ENCODE measurements around the gene WDCP.
"Not testable (repeated sequence)": the region's sequence is repeated elsewhere in the genome, so short reads cannot be mapped to it uniquely, and the experiment has no call there.

WDCP gene, protein sequence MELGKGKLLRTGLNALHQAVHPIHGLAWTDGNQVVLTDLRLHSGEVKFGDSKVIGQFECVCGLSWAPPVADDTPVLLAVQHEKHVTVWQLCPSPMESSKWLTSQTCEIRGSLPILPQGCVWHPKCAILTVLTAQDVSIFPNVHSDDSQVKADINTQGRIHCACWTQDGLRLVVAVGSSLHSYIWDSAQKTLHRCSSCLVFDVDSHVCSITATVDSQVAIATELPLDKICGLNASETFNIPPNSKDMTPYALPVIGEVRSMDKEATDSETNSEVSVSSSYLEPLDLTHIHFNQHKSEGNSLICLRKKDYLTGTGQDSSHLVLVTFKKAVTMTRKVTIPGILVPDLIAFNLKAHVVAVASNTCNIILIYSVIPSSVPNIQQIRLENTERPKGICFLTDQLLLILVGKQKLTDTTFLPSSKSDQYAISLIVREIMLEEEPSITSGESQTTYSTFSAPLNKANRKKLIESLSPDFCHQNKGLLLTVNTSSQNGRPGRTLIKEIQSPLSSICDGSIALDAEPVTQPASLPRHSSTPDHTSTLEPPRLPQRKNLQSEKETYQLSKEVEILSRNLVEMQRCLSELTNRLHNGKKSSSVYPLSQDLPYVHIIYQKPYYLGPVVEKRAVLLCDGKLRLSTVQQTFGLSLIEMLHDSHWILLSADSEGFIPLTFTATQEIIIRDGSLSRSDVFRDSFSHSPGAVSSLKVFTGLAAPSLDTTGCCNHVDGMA

GRCh38 chr2:24046930-24047702, at the start of gene WDCP:
Gene WDCP (minus strand): TSS chr2:24047391. CDS start chr2:24039494, 7,897 bp downstream.
- peak; percentile 97 for DNase-seq

DNA sequence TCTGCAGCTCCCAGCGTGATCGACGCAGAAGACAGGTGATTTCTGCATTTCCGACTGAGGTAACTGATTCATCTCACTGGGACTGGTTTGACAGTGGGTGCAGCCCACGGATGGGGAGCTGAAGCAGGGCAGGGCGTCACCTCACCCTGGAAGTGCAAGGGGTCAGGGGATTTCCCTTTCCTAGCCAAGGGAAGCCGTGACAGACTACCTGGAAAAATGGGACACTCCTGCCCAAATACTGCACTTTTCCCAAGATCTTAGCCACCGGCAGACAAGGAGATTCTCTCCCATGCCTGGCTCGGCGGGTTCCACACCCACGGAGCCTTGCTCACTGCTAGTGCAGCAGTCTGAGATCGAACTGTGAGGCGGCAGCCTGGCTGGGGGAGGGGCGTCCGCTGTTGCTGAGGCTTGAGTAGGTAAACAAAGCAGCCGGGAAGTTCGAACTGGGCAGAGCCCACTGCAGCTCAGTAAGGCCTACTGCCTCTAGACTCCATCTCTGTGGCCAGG, 48.0 kb upstream of the WDCP start:
- not testable (repeated sequence) for DNase-seq

- DNase-seq = not testable (repeated sequence)
Measured at GRCh38 chr2:24093270-24093669, 46.1 kb upstream of the WDCP start.

- no peak for DNase-seq
Measured at GRCh38 chr2:24088821-24089359, 41.7 kb upstream of the WDCP start.

- DNase-seq = no peak
Measured at GRCh38 chr2:24087032-24087431, 39.8 kb upstream of the WDCP start.

- DNase-seq = no peak
Measured at GRCh38 chr2:24086241-24086640, 39.0 kb upstream of the WDCP start.

- DNase-seq = no peak
Measured at GRCh38 chr2:24085200-24085489, 38.0 kb upstream of the WDCP start.

DNA sequence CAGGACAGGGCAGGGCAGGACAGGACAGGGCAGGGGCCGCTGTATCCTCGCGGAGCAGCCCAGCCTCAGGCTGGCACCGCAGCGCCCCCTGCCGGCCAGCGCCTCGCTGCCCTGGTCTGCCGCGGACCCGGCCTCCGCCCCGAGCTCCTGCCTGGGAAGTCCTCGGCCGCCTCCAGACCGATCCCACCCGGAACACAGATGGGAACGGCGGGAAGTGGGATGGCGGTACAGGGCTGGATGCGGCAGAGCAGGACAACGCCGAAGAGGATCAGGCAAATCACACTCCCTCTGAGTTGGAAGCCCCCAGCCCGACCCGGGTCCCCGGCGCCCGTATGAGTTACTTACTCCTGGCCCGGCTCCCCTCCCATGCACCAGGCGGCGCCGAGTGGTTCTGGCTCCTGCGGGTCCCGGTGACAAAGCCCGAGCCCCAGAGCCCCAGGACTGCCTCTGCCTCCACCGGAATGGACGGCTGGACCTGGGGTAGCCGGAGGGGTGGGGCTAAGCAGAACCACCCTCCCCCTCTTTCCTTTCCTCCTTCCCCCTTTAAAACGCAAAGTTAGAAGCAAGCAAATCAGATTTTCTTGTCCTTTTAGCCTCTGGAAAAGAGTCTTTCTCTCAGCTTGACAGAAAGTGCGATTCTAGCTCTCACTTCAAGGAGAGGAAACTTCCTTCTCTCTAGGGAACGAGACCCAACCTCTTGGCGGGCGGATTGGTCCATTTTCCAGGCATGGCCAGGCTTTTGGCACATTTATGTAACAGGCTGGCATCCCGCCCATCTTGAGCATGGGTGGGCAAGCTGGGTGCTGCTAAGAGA, 37.4 kb upstream of the WDCP start, which contains the start of gene TP53I3:
TSS of gene TP53I3 (minus strand) at position 449 of the 814 bp plus-strand sequence. CDS start 508 bp downstream, outside the sequence.
- peak; percentile 93 for DNase-seq

DNA sequence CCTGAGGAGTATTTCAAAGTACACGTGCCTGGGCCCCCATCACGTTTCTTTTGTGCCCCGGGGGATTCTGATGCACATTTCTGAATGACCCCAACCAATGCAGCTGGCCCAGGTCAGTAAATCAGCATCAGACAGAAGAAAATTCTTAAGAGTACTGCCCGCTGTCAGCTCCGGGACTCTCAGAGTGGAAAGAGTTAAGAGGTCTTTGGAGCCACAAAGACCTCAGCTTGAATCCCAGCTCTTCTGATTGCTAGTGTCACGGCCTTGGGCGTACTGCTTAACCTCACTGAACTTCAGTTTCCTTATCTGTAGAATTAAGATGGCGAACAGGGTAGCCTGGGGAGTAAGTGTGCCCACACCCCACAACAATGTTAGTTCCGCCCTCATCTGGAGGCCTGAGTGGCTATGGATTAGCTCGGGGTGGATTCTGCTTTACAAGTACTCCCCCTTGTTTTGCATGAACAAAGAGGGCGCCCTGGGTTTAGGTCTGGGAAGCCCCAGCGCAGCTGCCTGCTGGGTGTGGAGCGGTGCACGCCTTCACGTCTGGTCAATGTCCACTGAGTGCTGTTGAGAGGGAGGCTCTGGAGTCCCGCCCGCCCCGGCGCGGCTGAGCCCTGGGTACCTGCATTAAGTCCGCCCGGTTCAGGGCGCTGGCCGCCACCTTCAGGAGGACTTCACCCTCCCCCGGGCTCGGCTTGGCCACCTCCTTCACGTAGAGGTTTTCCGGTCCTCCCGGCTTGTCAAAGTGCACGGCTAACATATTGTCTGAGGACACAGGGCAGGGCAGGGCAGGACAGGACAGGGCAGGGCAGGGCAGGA, 36.6 kb upstream of the WDCP start:
- peak; percentile 95 for DNase-seq

DNA sequence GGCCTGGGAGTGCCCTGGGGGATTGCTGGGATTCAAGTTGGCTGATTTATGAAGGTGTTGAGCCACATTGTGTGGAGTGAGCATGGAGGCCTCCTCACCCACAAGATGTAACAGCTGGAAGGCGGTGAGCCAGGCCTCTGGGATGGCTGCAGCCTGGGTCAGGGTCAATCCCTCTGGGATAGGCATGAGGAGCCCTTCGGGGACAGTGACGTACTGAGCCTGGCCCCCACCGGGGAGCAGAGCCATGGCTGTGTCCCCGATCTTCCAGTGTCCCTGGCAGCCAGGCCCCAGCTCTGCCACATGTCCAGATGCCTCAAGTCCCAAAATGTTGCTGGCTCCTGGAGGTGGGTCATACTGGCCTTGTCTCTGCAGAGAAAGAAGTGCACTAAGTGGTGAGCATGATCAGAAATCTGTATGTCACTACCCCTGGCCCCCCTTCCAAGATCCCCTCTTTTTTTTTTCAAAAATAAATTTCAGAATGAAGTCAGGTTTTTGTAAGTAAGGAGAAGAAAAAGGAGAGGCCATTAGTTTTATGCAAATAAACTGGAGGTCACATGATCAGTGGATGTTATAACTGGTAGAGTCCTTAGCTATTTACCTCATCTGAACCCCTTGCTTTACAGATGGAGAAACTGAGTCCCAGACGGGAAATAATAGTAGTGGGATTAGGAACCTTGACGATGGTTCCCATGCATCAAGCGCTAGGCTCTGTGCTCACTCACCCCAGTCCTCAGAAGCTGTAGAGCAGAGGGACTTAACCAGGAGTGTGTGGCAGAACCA, 35.8 kb upstream of the WDCP start:
- no peak for DNase-seq

GRCh38 chr2:24080701-24081100, 33.5 kb upstream of the WDCP start:
- peak; percentile 83 for DNase-seq

DNA sequence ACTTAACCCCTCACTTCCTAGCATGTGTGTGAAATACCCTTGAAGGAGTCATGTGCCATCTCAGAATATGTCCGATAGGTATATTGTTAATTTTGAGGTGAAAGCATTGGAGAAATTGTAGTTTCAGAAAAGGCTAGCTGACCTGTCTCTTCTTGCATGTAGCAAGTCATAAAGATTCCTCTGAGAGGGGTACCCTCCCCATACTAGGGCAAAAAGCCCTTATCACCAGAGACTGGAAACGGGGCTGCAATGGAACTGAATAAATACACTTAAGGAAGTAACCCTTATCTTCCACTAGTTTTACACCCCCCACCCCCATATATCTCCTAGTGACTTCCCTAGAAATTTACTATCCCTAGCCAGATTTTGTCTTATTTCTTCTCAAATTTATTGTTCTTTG, 30.7 kb upstream of the WDCP start:
- DNase-seq = no peak

DNA sequence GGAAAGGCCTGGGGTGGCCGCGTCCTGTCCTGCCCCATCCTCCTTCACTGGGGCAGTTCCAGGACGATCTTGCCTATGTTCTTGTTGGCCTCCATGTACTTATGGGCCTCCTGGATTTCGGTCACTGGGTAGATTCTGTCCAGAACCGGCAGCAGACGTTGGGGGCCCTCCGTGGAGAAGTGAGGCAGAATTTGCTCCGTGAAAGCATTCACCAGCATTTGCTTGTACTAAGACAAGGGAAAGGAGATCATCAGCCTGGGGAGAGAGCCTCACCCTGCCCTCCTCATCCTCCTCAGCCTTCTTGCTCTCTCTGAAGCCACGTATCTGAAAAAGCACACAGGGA, 30.3 kb upstream of the WDCP start:
- DNase-seq = no peak

DNA sequence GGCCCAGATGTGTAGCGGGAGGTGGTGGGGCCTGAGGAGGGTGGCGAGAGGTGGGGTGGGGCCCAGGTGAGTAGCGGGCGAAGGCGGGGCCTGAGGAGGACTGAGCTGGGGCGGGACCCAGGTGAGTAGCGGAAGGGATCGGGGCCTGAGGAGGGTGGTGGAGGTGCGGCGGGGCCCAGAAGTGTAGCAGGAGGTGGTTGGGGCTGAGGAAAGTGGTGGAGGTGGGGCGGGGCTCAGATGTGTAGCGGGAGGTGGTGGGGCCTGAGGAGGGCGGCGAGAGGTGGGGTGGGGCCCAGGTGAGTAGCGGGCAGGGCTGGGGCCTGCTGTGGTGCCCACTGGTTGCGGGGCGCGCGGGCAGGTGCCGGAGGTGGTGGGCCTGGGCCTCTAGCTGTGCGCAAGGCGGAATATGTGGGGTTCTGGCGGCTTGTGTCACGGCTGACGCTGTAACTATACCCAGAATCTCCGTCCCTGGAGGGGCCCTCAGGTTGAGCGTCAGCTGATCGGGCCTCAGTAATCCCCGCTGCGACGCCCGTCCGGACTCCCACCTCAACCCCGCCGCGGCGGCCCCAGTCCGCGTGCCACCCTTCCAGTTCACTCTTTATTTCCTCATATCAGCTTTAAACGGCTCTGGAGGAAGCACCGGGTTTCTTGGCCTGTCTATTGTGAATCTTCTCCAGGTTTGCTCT, 29.8 kb upstream of the WDCP start:
- DNase-seq = no peak

GRCh38 chr2:24075915-24076848, 29.0 kb upstream of the WDCP start, which contains the start of gene SF3B6:
Gene SF3B6 (minus strand): TSS chr2:24076326. CDS start chr2:24076229, 97 bp downstream.
- peak; percentile 100 for DNase-seq

DNA sequence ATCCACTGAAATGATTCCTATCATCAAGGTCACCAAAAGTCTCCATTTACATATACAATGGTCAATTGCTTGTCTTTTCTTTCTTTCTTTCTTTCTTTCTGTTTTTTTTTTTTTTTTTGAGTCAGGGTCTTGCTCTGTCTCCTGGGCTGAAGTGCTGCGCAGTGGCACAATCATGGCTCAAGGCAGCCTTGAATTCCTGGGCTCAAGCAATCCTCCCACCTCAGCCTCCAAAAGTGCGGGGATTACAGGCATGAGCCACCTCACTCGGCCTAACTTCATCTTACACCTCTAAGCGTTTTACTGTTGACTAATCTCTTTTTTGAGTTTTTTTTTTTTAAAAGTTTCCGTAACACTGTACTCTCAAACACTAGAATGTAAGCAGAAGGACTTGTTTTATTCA, 28.1 kb upstream of the WDCP start:
- no peak for DNase-seq

DNA sequence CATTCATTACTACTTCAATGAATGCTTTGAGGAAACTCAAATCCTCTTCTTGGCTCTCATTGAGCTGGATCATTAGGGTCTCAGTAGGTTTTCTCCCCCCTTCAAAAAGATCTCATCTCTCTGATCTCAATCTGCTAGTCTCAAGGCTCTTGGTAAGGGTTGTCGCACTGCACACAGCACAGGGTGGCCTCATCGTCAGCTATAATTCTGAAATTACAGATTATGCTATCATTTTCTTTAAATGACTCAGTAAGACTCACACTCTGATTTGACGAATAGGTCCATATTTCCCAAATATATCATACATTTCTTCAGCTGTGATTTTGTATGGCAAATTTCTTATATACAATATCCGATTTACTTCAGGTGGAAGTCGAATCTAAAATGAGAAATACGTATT, 26.6 kb upstream of the WDCP start:
- DNase-seq = no peak

DNA sequence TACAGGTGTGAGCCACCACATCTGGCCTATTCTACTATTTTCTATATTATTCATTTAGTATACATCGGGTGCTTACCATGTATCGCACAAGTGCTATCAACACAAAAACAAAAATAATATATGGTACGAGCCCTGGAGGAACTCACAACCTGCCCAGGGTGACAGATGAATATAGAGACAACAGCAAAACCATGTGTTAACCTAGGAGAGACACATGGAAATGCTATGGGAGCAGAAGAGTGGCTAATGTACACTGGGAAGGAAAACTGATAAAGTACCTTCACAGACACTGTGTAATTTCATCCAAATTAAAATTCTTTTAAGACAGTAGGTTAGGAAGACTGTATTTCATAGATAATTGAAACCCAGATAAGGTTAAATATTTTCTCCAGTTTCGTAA, 25.1 kb upstream of the WDCP start:
- no peak for DNase-seq

- DNase-seq = no peak
Measured at GRCh38 chr2:24065341-24065740, 18.1 kb upstream of the WDCP start.
